GM18868 (cell line): Measurements from ENCODE around the gene SERPINA1.

Experiments
- ATAC-seq: cut with Tn5 transposase; IDR thresholded peaks from one replicate; pipeline ENCODE4 v1.9.1; 2021; ENCODE audit warnings: mild to moderate bottlenecking, moderate library complexity; ENCODE audit not compliant: unreplicated experiment

SERPINA1 gene

GRCh38 chr14:94384342-94384741 is 4.1 kb downstream of the SERPINA1 start:
- ATAC-seq = no peak

DNA sequence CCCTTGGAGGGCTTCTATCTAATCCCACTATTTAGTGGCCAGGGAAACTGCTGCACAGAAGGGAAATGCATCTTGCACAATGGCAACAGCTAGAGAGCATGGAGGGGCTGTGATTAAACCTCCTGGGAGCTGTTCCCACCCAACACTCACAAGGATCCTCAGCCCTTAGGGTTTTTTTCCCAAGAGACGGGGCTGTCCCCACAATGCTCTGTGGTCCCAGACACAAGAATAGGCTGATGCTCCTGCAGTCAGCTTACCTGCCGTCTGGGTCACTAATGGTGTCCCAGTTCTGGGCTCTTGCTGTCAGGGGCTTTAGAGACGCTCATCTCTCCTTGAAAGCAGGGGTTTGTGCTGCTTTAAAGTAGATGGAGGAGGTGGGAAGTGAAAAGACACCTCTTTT is 4.6 kb downstream of the SERPINA1 start:
- no peak for ATAC-seq

DNA sequence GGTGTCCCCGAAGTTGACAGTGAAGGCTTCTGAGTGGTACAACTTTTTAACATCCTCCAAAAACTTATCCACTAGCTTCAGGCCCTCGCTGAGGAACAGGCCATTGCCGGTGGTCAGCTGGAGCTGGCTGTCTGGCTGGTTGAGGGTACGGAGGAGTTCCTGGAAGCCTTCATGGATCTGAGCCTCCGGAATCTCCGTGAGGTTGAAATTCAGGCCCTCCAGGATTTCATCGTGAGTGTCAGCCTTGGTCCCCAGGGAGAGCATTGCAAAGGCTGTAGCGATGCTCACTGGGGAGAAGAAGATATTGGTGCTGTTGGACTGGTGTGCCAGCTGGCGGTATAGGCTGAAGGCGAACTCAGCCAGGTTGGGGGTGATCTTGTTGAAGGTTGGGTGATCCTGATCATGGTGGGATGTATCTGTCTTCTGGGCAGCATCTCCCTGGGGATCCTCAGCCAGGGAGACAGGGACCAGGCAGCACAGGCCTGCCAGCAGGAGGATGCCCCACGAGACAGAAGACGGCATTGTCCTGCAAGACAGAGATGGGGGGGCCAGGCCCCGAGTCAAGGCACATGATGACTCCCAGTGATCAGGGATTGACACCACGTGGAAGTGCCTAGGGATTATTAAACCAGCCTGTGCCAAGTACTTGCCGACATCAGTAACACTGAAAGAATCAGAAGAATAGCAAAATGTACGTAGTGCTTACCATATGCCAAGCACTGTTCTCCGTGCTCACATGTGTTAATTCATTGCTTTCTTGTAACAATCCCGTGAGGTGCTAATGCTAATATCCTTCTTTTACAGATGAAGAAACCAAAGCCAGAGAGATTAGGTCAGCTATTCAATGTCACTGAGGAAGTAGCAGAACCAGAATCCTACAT is 5.4 kb downstream of the SERPINA1 start:
- ATAC-seq = no peak

DNA sequence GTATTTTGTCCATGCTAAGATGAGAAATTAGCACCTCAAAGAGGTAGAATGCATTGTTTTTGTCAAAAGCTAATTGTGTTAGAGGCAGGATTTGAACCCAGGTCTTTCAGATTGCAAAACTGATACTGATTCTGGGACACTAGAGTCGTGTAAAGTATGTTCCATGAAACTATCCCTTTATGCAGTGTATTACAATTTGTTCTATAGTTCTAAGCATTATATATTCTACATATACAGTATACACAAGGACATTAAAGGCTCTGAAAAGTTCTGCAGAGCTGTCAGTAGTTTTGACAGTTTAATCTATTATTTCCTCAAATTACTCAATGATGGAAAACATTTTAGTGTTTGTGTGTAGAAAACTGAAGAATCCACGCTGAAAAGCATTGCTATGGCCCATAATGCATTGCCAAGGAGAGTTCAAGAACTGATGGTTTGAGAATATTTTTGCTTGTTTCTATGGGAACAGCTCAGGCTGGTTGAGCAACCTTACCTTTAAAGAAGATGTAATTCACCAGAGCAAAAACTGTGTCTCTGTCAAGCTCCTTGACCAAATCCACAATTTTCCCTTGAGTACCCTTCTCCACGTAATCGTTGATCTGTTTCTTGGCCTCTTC is 6.2 kb downstream of the SERPINA1 start:
- no peak for ATAC-seq

- no peak for ATAC-seq
Measured at GRCh38 chr14:94381149-94382030, 7.0 kb downstream of the SERPINA1 start.

DNA sequence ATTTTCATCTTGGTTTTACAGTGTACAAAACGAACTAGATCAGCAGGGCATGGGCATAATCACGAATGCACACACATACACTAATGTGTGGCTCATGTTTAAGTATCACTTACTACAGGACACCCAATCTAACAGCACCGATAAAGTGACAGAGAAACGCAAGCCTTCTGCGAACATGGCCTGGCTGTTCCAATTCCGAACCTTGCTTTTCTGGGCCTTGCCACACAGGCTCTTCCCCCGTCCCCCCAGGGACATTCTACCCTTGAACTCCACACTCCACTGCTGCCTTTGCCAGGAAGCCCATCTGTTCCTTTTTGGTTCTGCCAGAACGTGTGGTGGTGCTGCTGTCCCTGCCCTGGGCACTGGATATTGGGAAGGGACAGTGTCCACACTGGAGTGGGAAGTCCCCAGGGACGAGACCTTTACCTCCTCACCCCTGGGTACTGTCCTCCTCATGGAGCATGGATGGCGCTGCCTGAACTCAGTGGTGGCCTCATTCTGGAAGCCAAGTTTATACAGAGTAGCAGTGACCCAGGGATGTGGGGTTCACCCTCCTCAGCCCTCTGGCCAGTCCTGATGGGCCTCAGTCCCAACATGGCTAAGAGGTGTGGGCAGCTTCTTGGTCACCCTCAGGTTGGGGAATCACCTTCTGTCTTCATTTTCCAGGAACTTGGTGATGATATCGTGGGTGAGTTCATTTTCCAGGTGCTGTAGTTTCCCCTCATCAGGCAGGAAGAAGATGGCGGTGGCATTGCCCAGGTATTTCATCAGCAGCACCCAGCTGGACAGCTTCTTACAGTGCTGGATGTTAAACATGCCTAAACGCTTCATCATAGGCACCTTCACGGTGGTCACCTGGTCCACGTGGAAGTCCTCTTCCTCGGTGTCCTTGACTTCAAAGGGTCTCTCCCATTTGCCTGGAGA is 7.9 kb downstream of the SERPINA1 start:
- no peak for ATAC-seq

GRCh38 chr14:94379291-94380224 is 8.8 kb downstream of the SERPINA1 start:
- ATAC-seq = no peak

GRCh38 chr14:94378527-94379290 is 9.7 kb downstream of the SERPINA1 start:
- ATAC-seq = no peak

DNA sequence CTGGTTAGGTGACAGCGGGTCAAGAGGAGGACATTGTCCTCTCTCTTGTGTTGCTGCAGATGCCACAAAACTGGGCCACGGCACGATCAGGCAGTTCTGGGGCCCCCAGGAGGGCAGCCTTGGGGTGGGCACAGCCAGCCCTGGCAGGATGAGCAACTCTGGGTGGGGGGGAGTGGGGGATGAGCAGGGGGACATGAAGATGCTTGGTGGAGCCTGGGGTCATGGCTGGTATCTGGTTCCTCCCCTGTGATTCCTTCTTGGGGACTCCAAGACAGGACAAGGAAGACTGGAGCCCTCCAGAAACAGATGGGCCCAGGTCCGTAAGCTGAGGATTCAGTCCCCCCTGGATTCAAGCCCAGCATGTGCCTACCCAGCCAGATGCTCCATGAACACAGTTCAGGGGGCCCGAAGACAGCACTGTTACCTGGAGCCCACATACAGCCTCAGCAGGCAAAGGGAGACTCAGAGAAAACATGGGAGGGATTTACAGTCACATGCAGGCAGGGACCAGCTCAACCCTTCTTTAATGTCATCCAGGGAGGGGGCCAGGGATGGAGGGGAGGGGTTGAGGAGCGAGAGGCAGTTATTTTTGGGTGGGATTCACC is 10.4 kb downstream of the SERPINA1 start:
- no peak for ATAC-seq

DNA sequence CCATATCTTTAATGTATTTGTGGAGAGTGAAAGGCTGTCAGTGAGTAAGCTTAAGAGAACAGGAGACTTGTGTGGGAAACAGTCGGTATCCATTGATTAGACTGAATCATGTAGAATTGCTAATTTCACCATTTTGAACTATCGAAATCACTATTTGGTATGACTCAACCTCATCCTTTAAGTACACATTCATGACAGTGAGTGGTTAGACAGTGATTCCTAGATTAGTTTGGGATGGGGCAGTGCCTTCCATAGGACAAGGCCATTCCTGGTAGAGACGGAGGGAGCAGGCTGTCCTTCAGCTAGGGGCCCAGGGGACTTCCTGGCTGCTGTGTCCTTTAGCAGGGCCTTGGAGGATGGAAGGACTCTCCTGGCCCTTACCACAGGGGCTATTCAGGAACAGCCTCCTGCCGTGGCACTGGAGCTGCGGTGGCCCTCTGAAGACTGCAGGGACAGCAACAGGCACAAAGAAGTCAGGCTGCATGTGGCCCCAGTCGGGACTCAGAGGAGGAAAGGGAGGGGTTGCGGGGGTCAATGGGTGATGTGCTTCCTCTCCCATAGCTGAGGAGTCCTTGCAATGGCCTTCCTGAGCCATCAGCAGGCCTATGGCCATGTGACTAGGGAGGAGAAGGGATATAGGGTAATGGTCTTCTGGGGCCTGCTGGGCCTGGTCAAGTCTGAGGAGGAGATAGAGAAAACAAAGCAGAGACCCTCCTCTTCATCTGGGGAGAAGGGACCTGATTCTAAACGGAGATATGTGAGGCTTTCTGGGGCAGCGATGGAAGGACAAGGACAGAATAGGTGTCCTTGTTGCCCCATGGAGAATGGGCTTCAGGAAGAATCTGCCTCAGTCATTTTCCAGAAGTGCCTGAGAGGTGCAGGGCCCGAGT is 11.2 kb downstream of the SERPINA1 start:
- ATAC-seq = no peak

- ATAC-seq = no peak
Measured at GRCh38 chr14:94376108-94376975, 12.1 kb downstream of the SERPINA1 start.

DNA sequence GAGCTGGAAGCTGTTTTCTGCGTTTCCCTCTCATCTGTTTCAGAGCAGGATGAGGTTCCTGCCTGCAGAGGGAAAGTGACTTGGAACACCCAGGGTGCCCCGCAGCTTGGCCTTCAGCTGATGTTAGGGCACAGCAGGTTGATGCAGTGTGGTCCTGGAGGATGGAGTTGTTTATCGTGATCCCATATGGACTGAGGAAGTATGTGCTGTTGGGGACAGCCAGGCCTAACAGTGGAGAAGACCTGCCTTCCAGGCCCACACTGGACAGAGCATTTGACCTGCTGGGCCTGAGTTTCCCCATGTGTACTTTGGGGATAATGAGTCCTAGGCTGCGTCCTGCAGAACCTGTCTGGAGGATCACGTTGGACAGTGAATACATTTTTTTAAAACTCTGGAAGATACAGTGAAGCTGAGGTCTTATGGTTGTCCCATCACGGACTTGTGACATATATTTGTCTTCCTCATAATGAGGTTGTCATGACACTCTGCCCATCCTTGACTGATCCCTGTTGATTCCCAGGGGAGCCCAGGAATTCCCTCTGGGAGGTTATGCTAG is 12.8 kb downstream of the SERPINA1 start:
- ATAC-seq = no peak

DNA sequence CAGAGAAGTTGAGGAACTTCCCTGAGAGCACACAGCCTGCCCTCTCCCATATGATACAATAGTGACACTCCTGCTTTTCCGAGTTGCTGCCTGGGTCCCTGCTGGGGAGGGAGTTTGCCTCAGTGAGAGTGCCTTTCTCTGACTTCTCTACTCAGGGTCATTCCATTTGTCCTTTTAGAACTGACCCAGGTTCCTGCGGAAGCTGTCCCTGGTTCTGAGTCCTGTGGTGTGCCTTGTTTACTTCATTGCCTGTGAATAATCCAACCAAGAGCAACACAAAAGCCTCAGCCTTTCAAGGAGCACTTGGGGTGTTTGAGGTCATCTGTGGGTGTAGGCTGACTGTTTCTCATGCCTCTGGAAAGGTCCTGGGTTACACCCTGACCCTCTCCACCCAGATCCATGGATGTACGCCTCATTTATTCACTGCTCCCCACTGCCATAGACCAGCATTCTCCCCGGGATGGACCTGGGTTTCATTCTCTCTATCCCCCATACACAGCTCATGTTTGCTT is 13.6 kb downstream of the SERPINA1 start:
- no peak for ATAC-seq

DNA sequence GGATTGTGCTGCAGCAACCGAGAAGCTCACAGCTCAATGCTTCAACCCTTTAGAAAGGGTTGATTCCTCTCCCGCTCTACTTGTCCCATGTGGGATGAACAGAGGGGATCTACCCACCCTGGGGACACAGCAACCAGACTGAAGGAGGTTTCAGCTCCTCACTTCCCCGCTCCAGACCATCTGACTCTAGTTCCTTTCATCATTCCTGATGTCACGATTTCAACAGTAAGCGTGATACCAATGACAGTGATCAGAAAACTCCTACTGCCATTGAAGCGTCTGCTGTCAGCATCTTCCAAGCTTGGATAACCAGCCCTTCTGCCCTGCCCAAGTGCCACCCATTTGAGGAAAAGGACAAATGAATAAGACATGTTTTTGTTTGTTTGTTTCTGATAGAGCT is 14.3 kb downstream of the SERPINA1 start:
- ATAC-seq = no peak

GRCh38 chr14:94373708-94374107 is 14.7 kb downstream of the SERPINA1 start:
- no peak for ATAC-seq
